IMR-90 (cell line): Measurements from ENCODE around the gene CDON. TPM values are rescaled to one million over a fixed set of nuclear protein-coding genes. Genes with fewer than 3 reads are reported as not detected.

Source experiments
- ATAC-seq: fragments of 200-7000 bp; cut with Tn5 transposase; 2 replicates; pipeline ENCODE4 v1.9.1; 2020; ENCODE audit warnings: low read depth, mild to moderate bottlenecking, moderate library complexity
- BruUV-seq: library from RNA; stranded (reverse); fragments of 400-500 nt; replicated peaks from 2 replicates; lab custom pipeline; 2021; lab: Mats Ljungman, UMichigan
- CTCF ChIA-PET: fragments of 300-600 bp; formaldehyde crosslinking; extraction: SDS; loops from one replicate; lab custom pipeline; 2021; ENCODE audit warnings: antibody characterized with exemption; lab: Yijun Ruan, JAX
- POLR2A ChIA-PET: fragments of 300-600 bp; sonication (Branson Sonifier 250); formaldehyde crosslinking; loops from one replicate; lab custom pipeline; 2022; ENCODE audit warnings: antibody characterized with exemption; ENCODE audit not compliant: unreplicated experiment; lab: Charles Lee
- DNase-seq: peaks from one replicate; pipeline ENCODE4 v3.0.0; 2013
- H2AFZ ChIP-seq: replicated peaks from 2 replicates; pipeline ENCODE3; 2013; ENCODE audit warnings: low read length, mild to moderate bottlenecking; ENCODE audit not compliant: poor library complexity
- H2AK5ac ChIP-seq: 2 replicates; pipeline ENCODE4 v1.6.1; 2013; ENCODE audit warnings: low read depth, low read length, inconsistent platforms
- H2AK9ac ChIP-seq: replicated peaks from 2 replicates; pipeline ENCODE3; 2013; ENCODE audit warnings: mild to moderate bottlenecking, low read depth, low read length, moderate library complexity; ENCODE audit not compliant: poor library complexity
- H2BK120ac ChIP-seq: 2 replicates; pipeline ENCODE4 v1.6.1; 2013; ENCODE audit warnings: low read depth, low read length, inconsistent platforms
- H2BK15ac ChIP-seq: 3 replicates; pipeline ENCODE4 v1.6.1; 2013; ENCODE audit warnings: low read depth, low read length, inconsistent platforms
- H2BK20ac ChIP-seq: 2 replicates; pipeline ENCODE4 v1.6.1; 2013; ENCODE audit warnings: low read depth, mild to moderate bottlenecking, inconsistent platforms, low read length, moderate library complexity
- H2BK5ac ChIP-seq: 2 replicates; pipeline ENCODE4 v1.6.1; 2013; ENCODE audit warnings: mild to moderate bottlenecking, low read depth, low read length, inconsistent platforms; ENCODE audit not compliant: poor library complexity, severe bottlenecking
- H3K14ac ChIP-seq: replicated peaks from 2 replicates; pipeline ENCODE4 v1.6.1; 2013; ENCODE audit warnings: low read depth, low read length, inconsistent platforms
- H3K18ac ChIP-seq: 2 replicates; pipeline ENCODE4 v1.6.1; 2013; ENCODE audit warnings: low read depth, low read length, control low read depth
- H3K23ac ChIP-seq: 2 replicates; pipeline ENCODE4 v1.6.1; 2013; ENCODE audit warnings: low read depth, low read length, inconsistent platforms
- H3K27ac ChIP-seq: 2 replicates; pipeline ENCODE4 v1.5.1; 2013; ENCODE audit warnings: mild to moderate bottlenecking, control low read depth, low read length; ENCODE audit not compliant: insufficient read depth
- H3K27me3 ChIP-seq: 2 replicates; pipeline ENCODE4 v1.6.1; 2013; ENCODE audit warnings: low read length; ENCODE audit not compliant: control insufficient read depth, insufficient read depth
- H3K36me3 ChIP-seq: 2 replicates; pipeline ENCODE4 v1.6.1; 2013; ENCODE audit warnings: low read length, mixed read lengths; ENCODE audit not compliant: control insufficient read depth, insufficient read depth
- H3K4ac ChIP-seq: 2 replicates; pipeline ENCODE4 v1.6.1; 2013; ENCODE audit warnings: low read depth, low read length, inconsistent platforms
- H3K4me1 ChIP-seq: 2 replicates; pipeline ENCODE4 v1.6.1; 2013; ENCODE audit warnings: low read length, mixed read lengths; ENCODE audit not compliant: control insufficient read depth, insufficient read depth
- H3K4me2 ChIP-seq: 2 replicates; pipeline ENCODE4 v1.6.1; 2013; ENCODE audit warnings: low read depth, mild to moderate bottlenecking, control low read depth, low read length, moderate library complexity
- H3K4me3 ChIP-seq: 2 replicates; pipeline ENCODE4 v1.5.1; 2013; ENCODE audit warnings: low read depth, mild to moderate bottlenecking, control low read depth, low read length, moderate library complexity; ENCODE audit not compliant: insufficient read depth
- H3K56ac ChIP-seq: 2 replicates; pipeline ENCODE4 v1.6.1; 2013; ENCODE audit warnings: low read length, inconsistent platforms; ENCODE audit not compliant: insufficient read depth; ENCODE audit errors: extremely low read depth
- H3K79me1 ChIP-seq, 2 experiments: 2 replicates each; pipeline ENCODE4 v1.6.1; 2013; ENCODE audit warnings: low read length in 2 of 2, inconsistent platforms in 1 of 2, low read depth in 1 of 2
- H3K9ac ChIP-seq: 2 replicates; pipeline ENCODE4 v1.6.1; 2013; ENCODE audit warnings: low read depth, low read length, control low read depth
- H3K9me1 ChIP-seq: 2 replicates; pipeline ENCODE4 v1.6.1; 2013; ENCODE audit warnings: low read length, inconsistent platforms; ENCODE audit not compliant: insufficient read depth
- H3K9me3 ChIP-seq: 2 replicates; pipeline ENCODE4 v1.6.1; 2013; ENCODE audit warnings: low read length; ENCODE audit not compliant: control insufficient read depth, insufficient read depth
- H4K20me1 ChIP-seq: 2 replicates; pipeline ENCODE4 v1.6.1; 2013; ENCODE audit warnings: low read length, inconsistent platforms; ENCODE audit not compliant: insufficient read depth
- H4K5ac ChIP-seq: 2 replicates; pipeline ENCODE4 v1.6.1; 2013; ENCODE audit warnings: mild to moderate bottlenecking, low read depth, low read length, control low read depth
- H4K8ac ChIP-seq, 2 experiments: 2 replicates each; pipeline ENCODE4 v1.6.1; 2013; ENCODE audit warnings: low read depth in 2 of 2, low read length in 2 of 2, control low read depth in 1 of 2, inconsistent platforms in 1 of 2
- H4K91ac ChIP-seq: 2 replicates; pipeline ENCODE4 v1.6.1; 2013; ENCODE audit warnings: low read depth, low read length, inconsistent platforms; ENCODE audit not compliant: insufficient read depth
- BHLHE40 ChIP-seq: fragments of 150-350 bp; IDR thresholded peaks from 2 replicates; pipeline ENCODE4 v1.6.1; 2016; ENCODE audit warnings: mild to moderate bottlenecking, low read depth, low read length
- CEBPB ChIP-seq: IDR thresholded peaks from 2 replicates; pipeline ENCODE4 v1.6.1; 2012; ENCODE audit warnings: low read depth, low read length, improper control_type of control experiment
- CHD1 ChIP-seq: IDR thresholded peaks from 2 replicates; pipeline ENCODE4 v1.6.1; 2012; ENCODE audit warnings: low read depth, low read length, improper control_type of control experiment
- FOS ChIP-seq: fragments of 150-350 bp; IDR thresholded peaks from 2 replicates; pipeline ENCODE4 v1.6.1; 2016; ENCODE audit warnings: low read depth, low read length
- MAFK ChIP-seq: IDR thresholded peaks from 2 replicates; pipeline ENCODE4 v1.6.1; 2012; ENCODE audit warnings: low read depth, low read length, improper control_type of control experiment
- MAZ ChIP-seq: IDR thresholded peaks from 2 replicates; pipeline ENCODE4 v1.6.1; 2012; ENCODE audit warnings: low read depth, mild to moderate bottlenecking, low read length, improper control_type of control experiment, moderate library complexity, borderline replicate concordance
- MXI1 ChIP-seq: IDR thresholded peaks from 2 replicates; pipeline ENCODE4 v1.6.1; 2012; ENCODE audit warnings: low read depth, mild to moderate bottlenecking, low read length, moderate library complexity, borderline replicate concordance
- NFE2L2 ChIP-seq: fragments of 150-350 bp; IDR thresholded peaks from 2 replicates; pipeline ENCODE4 v1.6.1; 2016; ENCODE audit warnings: low read depth, mild to moderate bottlenecking, low read length
- POLR2A ChIP-seq: IDR thresholded peaks from 2 replicates; pipeline ENCODE4 v1.6.1; 2012; ENCODE audit warnings: mild to moderate bottlenecking, low read depth, low read length
- RAD21 ChIP-seq: IDR thresholded peaks from 2 replicates; pipeline ENCODE4 v1.6.1; 2012; ENCODE audit warnings: low read length, improper control_type of control experiment
- RCOR1 ChIP-seq: IDR thresholded peaks from 2 replicates; pipeline ENCODE4 v1.6.1; 2012; ENCODE audit warnings: mild to moderate bottlenecking, low read length, improper control_type of control experiment; ENCODE audit not compliant: insufficient replicate concordance
- RFX5 ChIP-seq: IDR thresholded peaks from 2 replicates; pipeline ENCODE4 v1.8.0; 2012; ENCODE audit warnings: low read depth, mild to moderate bottlenecking, low read length, moderate library complexity
- SMC3 ChIP-seq: fragments of 150-350 bp; IDR thresholded peaks from 2 replicates; pipeline ENCODE4 v1.6.1; 2016; ENCODE audit warnings: low read depth, mild to moderate bottlenecking, antibody characterized with exemption, low read length, moderate library complexity
- WGBS, 2 experiments: methylation state at CpG; one replicate each; pipeline versions ENCODE4 v1.1.5 to v1.1.7; 2013; ENCODE audit warnings: missing lambda C conversion rate in 2 of 2; ENCODE audit not compliant: insufficient read length in 1 of 2; ENCODE audit errors: extremely low coverage in 2 of 2; 5-methylcytosine and 5-hydroxymethylcytosine counted together
- dilution Hi-C: fragments of 300-500 bp; cut with HindIII; formaldehyde crosslinking; loops from one replicate; pipeline ENCODE4 v1.14.3; 2018; ENCODE audit warnings: low sequenced_read_pairs; ENCODE audit not compliant: unreplicated experiment
- in situ Hi-C: fragments of 300-500 bp; cut with MboI; formaldehyde crosslinking; loops from 3 replicates; pipeline ENCODE4 v1.14.3; 2019; ENCODE audit warnings: low sequenced_read_pairs, inconsistent platforms, mixed read lengths
- intact Hi-C: fragments of 100-400 bp; cut with micrococcal nuclease; formaldehyde crosslinking; loops from 2 replicates; pipeline ENCODE4 v1.10.0; 2022
- polyA plus RNA-seq, 3 experiments: library from polyadenylated mRNA; depleted of rRNA; stranded (reverse); fragments of >200 nt; gene quantifications; 2 replicates each; pipeline ENCODE4 v1.2.3, GENCODE V29; 2012; ENCODE audit warnings: low replicate concordance in 1 of 3
- total RNA-seq: library from RNA; depleted of rRNA; stranded (reverse); fragments of >200 nt; gene quantifications from 2 replicates; pipeline ENCODE4 v1.2.3, GENCODE V29; 2012
- TF ChIP-seq, protein P1 (sequence below): fragments of 150-350 bp; IDR thresholded peaks from 2 replicates; pipeline ENCODE4 v1.6.1; 2016; ENCODE audit warnings: low read depth, mild to moderate bottlenecking, low read length, moderate library complexity, borderline replicate concordance
- TF ChIP-seq, protein P2 (sequence below): conservative IDR thresholded peaks from 2 replicates; pipeline ENCODE4 v1.5.1; 2012; ENCODE audit warnings: mild to moderate bottlenecking, low read depth, low read length, improper control_type of control experiment

CDON gene
- total and polyA plus RNA-seq, 2 of the 4 experiments (the other 2 are of a cell fraction), result 1.2 to 3.8 TPM

DNA sequence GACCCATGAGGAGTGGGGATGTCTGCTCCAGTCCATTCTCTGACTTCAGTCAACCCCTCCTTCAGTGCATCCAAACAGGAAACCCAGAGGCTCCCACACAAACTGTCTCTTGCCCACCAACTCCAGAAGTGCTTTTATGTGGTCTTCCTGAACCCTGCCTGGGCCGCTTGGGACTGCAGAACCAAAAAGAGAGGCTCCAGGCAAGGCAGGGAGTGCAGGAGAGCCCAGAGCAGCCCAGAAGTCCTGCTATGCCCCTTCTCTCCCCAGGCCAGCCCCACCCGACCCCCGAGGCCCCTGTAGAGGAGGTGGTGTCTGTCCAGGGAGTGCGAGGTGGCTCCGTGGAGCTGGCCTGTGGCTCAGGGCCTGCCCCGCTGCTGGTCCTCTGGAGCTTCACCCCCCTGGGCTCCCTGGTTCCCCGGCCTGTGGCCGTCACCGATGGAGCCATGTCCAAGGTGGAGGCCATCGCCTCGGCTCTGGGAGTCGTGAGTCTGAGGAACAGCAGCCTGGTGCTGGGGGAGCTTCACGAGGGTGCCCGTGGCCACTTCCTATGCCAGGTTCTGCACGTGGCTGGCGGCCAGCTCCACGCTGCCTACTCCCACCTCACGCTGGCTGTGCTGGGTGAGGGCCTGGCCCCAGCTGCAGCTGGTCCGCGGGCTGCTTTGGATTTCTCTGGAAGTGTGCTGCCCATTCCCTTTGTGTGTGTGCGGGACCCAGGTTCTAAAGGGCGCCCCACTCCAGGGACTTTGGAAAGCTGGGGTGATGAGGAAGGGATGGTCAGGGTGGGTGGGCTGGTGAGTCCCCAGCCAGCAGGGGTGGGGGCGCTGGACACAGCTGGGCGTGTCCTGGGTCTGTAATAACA lies 115.0 kb downstream of the CDON start:
- Histone ChIP-seq H3K14ac (no peak overlapping the region), H4K20me1 (no peaks in the 10 kb centered on the region), H3K23ac (no peak overlapping the region), H4K8ac (no peak overlapping the region), H3K4ac (no peak overlapping the region), H2BK120ac (no peak overlapping the region), H3K4me2 (no peak overlapping the region), H3K27ac (no peak overlapping the region), H3K36me3 (no peaks in the 10 kb centered on the region), H3K27me3 (peaks cover 11% of the 10 kb centered on the region; the same call in 1 of the 2 replicates), H2BK15ac (no peak overlapping the region), H2AK5ac (no peak overlapping the region), H3K9ac (no peak overlapping the region; the same call in 1 of the 2 replicates), H3K79me1 (no peaks in the 10 kb centered on the region), H2AFZ (no peak overlapping the region), H3K9me3 (no peaks in the 10 kb centered on the region), H2AK9ac (no peak overlapping the region), H3K56ac (no peak overlapping the region), H4K5ac (no peak overlapping the region), H3K18ac (no peak overlapping the region), H2BK20ac (no peak overlapping the region), H4K91ac (no peak overlapping the region), H3K9me1 (no peaks in the 10 kb centered on the region), H3K4me3 (no peak overlapping the region), H2BK5ac (no peak overlapping the region), H3K4me1 (no peaks in the 10 kb centered on the region)
- DNase-seq (no peak), ATAC-seq (no peak)
- in situ Hi-C loops (no loop called here), dilution Hi-C loops (no loop called here), intact Hi-C loops (no loop called here)
- WGBS, 2 experiments, result 93% methylated on average over 10 of the region's 24 CpGs; no CpG with 5 or more reads in 1 of the 2 experiments
- POLR2A ChIA-PET, result no interaction called here
- BruUV-seq, result no TSS peak
- CTCF ChIA-PET, result no interaction called here
- TF ChIP-seq BHLHE40 (no peak), CHD1 (no peak), NFE2L2 (no peak), POLR2A (no peak), FOS (no peak), CEBPB (no peak), RFX5 (no peak), RAD21 (no peak), MXI1 (no peak), MAFK (no peak), SMC3 (no peak), RCOR1 (no peak), MAZ (no peak)
- TF ChIP-seq, protein P1, sequence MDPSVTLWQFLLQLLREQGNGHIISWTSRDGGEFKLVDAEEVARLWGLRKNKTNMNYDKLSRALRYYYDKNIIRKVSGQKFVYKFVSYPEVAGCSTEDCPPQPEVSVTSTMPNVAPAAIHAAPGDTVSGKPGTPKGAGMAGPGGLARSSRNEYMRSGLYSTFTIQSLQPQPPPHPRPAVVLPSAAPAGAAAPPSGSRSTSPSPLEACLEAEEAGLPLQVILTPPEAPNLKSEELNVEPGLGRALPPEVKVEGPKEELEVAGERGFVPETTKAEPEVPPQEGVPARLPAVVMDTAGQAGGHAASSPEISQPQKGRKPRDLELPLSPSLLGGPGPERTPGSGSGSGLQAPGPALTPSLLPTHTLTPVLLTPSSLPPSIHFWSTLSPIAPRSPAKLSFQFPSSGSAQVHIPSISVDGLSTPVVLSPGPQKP, result no peak
- TF ChIP-seq, protein P2, sequence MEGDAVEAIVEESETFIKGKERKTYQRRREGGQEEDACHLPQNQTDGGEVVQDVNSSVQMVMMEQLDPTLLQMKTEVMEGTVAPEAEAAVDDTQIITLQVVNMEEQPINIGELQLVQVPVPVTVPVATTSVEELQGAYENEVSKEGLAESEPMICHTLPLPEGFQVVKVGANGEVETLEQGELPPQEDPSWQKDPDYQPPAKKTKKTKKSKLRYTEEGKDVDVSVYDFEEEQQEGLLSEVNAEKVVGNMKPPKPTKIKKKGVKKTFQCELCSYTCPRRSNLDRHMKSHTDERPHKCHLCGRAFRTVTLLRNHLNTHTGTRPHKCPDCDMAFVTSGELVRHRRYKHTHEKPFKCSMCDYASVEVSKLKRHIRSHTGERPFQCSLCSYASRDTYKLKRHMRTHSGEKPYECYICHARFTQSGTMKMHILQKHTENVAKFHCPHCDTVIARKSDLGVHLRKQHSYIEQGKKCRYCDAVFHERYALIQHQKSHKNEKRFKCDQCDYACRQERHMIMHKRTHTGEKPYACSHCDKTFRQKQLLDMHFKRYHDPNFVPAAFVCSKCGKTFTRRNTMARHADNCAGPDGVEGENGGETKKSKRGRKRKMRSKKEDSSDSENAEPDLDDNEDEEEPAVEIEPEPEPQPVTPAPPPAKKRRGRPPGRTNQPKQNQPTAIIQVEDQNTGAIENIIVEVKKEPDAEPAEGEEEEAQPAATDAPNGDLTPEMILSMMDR, result no peak
